T-helper 2 cell treated with Interferon-gamma antibody and Interleukin-4, amounts not matched to agents 5 μg/mL and 100 μg/mL, for 36 hours (primary cell): ENCODE results near the gene MYO7A.
A peak's percentile ranks its signal among the peaks of the same experiment; 100 is the strongest.
"Not testable (repeated sequence)": the region's sequence is repeated elsewhere in the genome, so short reads cannot be mapped to it uniquely, and the experiment has no call there.

Experiments
- DNase-seq: peaks from one replicate; pipeline ENCODE4 v3.0.0; 2021; ENCODE audit warnings: low spot score
- H3K27ac Mint-ChIP-seq: one replicate; pipeline ENCODE4 v1.8.0; 2021; ENCODE audit warnings: mild to moderate bottlenecking, mixed read lengths
- H3K27me3 Mint-ChIP-seq: one replicate; pipeline ENCODE4 v1.8.0; 2021; ENCODE audit warnings: low read depth, mixed read lengths
- H3K36me3 Mint-ChIP-seq: one replicate; pipeline ENCODE4 v1.8.0; 2021; ENCODE audit warnings: low read depth, mixed read lengths
- H3K4me1 Mint-ChIP-seq: one replicate; pipeline ENCODE4 v1.8.0; 2021; ENCODE audit warnings: low read depth, mixed read lengths
- H3K4me3 Mint-ChIP-seq: one replicate; pipeline ENCODE4 v1.8.0; 2022; ENCODE audit warnings: mild to moderate bottlenecking, moderate library complexity, mixed read lengths
- H3K9me3 Mint-ChIP-seq: one replicate; pipeline ENCODE4 v1.8.0; 2021; ENCODE audit warnings: mixed read lengths

Gene MYO7A

GRCh38 chr11:77088236-77089003 lies 39.6 kb upstream of the MYO7A start:
- Mint-ChIP-seq H3K9me3 (no peaks in the 10 kb centered on the region), H3K4me3 (no peak overlapping the region), H3K27ac (no peak overlapping the region), H3K4me1 (peaks cover 4% of the 10 kb centered on the region), H3K27me3 (no peaks in the 10 kb centered on the region), H3K36me3 (no peaks in the 10 kb centered on the region)
- no peak for DNase-seq

- Mint-ChIP-seq H3K4me3 (no peak overlapping the region), H3K27me3 (no peaks in the 10 kb centered on the region)
Measured at GRCh38 chr11:77089004-77089545, 39.0 kb upstream of the MYO7A start.

GRCh38 chr11:77090046-77090372 lies 38.0 kb upstream of the MYO7A start:
- H3K4me1 Mint-ChIP-seq, result peaks cover 4% of the 10 kb centered on the region
- no peaks in the 10 kb centered on the region for H3K27me3 Mint-ChIP-seq
- no peak for DNase-seq
- H3K9me3 Mint-ChIP-seq, result no peaks in the 10 kb centered on the region
- H3K4me3 Mint-ChIP-seq, result no peak overlapping the region
- no peaks in the 10 kb centered on the region for H3K36me3 Mint-ChIP-seq
- no peak overlapping the region for H3K27ac Mint-ChIP-seq

More at GRCh38 chr11:77089004-77089545, 39.0 kb upstream of the MYO7A start:
- DNase-seq, result no peak
- H3K4me1 Mint-ChIP-seq, result peaks cover 4% of the 10 kb centered on the region
- H3K9me3 Mint-ChIP-seq, result no peaks in the 10 kb centered on the region
- no peak overlapping the region for H3K27ac Mint-ChIP-seq
- H3K36me3 Mint-ChIP-seq, result no peaks in the 10 kb centered on the region

GRCh38 chr11:77090373-77091111 lies 37.5 kb upstream of the MYO7A start:
- Mint-ChIP-seq H3K4me1 (peaks cover 4% of the 10 kb centered on the region), H3K9me3 (no peaks in the 10 kb centered on the region), H3K27ac (no peak overlapping the region), H3K4me3 (no peak overlapping the region), H3K27me3 (no peaks in the 10 kb centered on the region), H3K36me3 (no peaks in the 10 kb centered on the region)
- no peak for DNase-seq

- peaks cover 4% of the 10 kb centered on the region for H3K4me1 Mint-ChIP-seq
- no peak overlapping the region for H3K27ac Mint-ChIP-seq
- no peaks in the 10 kb centered on the region for H3K36me3 Mint-ChIP-seq
- peak; percentile 68 for DNase-seq
- H3K4me3 Mint-ChIP-seq, result no peak overlapping the region
- no peaks in the 10 kb centered on the region for H3K9me3 Mint-ChIP-seq
- H3K27me3 Mint-ChIP-seq, result no peaks in the 10 kb centered on the region
Measured at GRCh38 chr11:77091146-77091940, 36.7 kb upstream of the MYO7A start.

GRCh38 chr11:77092382-77092781 lies 35.7 kb upstream of the MYO7A start:
- Mint-ChIP-seq H3K27me3 (no peaks in the 10 kb centered on the region), H3K36me3 (no peaks in the 10 kb centered on the region), H3K27ac (no peak overlapping the region), H3K9me3 (no peaks in the 10 kb centered on the region), H3K4me3 (no peak overlapping the region), H3K4me1 (peaks cover 4% of the 10 kb centered on the region)
- DNase-seq, result no peak

GRCh38 chr11:77093056-77093891 lies 34.8 kb upstream of the MYO7A start:
- peaks cover 4% of the 10 kb centered on the region for H3K4me1 Mint-ChIP-seq
- no peaks in the 10 kb centered on the region for H3K9me3 Mint-ChIP-seq
- H3K27me3 Mint-ChIP-seq, result no peaks in the 10 kb centered on the region
- no peak overlapping the region for H3K27ac Mint-ChIP-seq
- H3K36me3 Mint-ChIP-seq, result no peaks in the 10 kb centered on the region
- no peak overlapping the region for H3K4me3 Mint-ChIP-seq
- DNase-seq, result no peak

- Mint-ChIP-seq H3K27me3 (no peaks in the 10 kb centered on the region), H3K9me3 (no peaks in the 10 kb centered on the region), H3K36me3 (no peaks in the 10 kb centered on the region), H3K27ac (no peak overlapping the region), H3K4me1 (peaks cover 4% of the 10 kb centered on the region), H3K4me3 (no peak overlapping the region)
- DNase-seq, result no peak
Measured at GRCh38 chr11:77093987-77094840, 33.8 kb upstream of the MYO7A start.

- H3K27me3 Mint-ChIP-seq, result no peaks in the 10 kb centered on the region
- H3K36me3 Mint-ChIP-seq, result no peaks in the 10 kb centered on the region
- no peak overlapping the region for H3K27ac Mint-ChIP-seq
- H3K9me3 Mint-ChIP-seq, result no peaks in the 10 kb centered on the region
- no peak for DNase-seq
- peaks cover 4% of the 10 kb centered on the region for H3K4me1 Mint-ChIP-seq
- H3K4me3 Mint-ChIP-seq, result no peak overlapping the region
Measured at GRCh38 chr11:77094841-77095365, 33.1 kb upstream of the MYO7A start.

GRCh38 chr11:77095551-77096490 lies 32.2 kb upstream of the MYO7A start:
- no peak for DNase-seq
- no peak overlapping the region for H3K4me3 Mint-ChIP-seq
- peaks cover 4% of the 10 kb centered on the region for H3K4me1 Mint-ChIP-seq
- no peak overlapping the region for H3K27ac Mint-ChIP-seq
- H3K36me3 Mint-ChIP-seq, result no peaks in the 10 kb centered on the region
- H3K9me3 Mint-ChIP-seq, result no peaks in the 10 kb centered on the region
- no peaks in the 10 kb centered on the region for H3K27me3 Mint-ChIP-seq

- DNase-seq, result no peak
- Mint-ChIP-seq H3K9me3 (no peaks in the 10 kb centered on the region), H3K27me3 (no peaks in the 10 kb centered on the region), H3K4me3 (no peak overlapping the region), H3K27ac (no peak overlapping the region), H3K4me1 (no peaks in the 10 kb centered on the region), H3K36me3 (no peaks in the 10 kb centered on the region)
Measured at GRCh38 chr11:77096591-77097019, 31.4 kb upstream of the MYO7A start.

GRCh38 chr11:77097180-77097579 lies 30.9 kb upstream of the MYO7A start:
- H3K4me3 Mint-ChIP-seq, H3K27me3 Mint-ChIP-seq, H3K36me3 Mint-ChIP-seq, DNase-seq, H3K9me3 Mint-ChIP-seq, H3K4me1 Mint-ChIP-seq, H3K27ac Mint-ChIP-seq: not testable (repeated sequence)
